Neural cell (in vitro differentiated cells): ENCODE data around the gene TAS2R38. TPM values are rescaled to one million over a fixed set of nuclear protein-coding genes. Genes with fewer than 3 reads are reported as not detected.

Experiments
- H2AFZ ChIP-seq: fragments of 200-600, 300-800 bp; sonication (generic), shearing (Covaris generic); 2 replicates; pipeline ENCODE4 v1.6.0; 2014; ENCODE audit warnings: low read depth, mild to moderate bottlenecking, antibody characterized with exemption, low read length, moderate library complexity
- H3F3A ChIP-seq: fragments of 200-600 bp; shearing (Covaris generic); 2 replicates; pipeline ENCODE4 v1.6.1; 2016; ENCODE audit warnings: mild to moderate bottlenecking, moderate library complexity, mixed read lengths, antibody characterized with exemption, low read length; ENCODE audit not compliant: insufficient read depth, poor library complexity, severe bottlenecking
- H3K27ac ChIP-seq: fragments of 200-600, 300-800 bp; sonication (generic), shearing (Covaris generic); 2 replicates; pipeline ENCODE4 v1.5.1; 2014; ENCODE audit warnings: mild to moderate bottlenecking, low read length, moderate library complexity
- H3K27me3 ChIP-seq: fragments of 300-800, 200-600 bp; sonication (generic), shearing (Covaris generic); 2 replicates; pipeline ENCODE4 v1.6.0; 2014; ENCODE audit warnings: mild to moderate bottlenecking, low read depth, low read length, moderate library complexity; ENCODE audit not compliant: insufficient read depth
- H3K36me3 ChIP-seq: fragments of 300-800, 200-600 bp; sonication (generic), shearing (Covaris generic); 2 replicates; pipeline ENCODE4 v1.5.1; 2014; ENCODE audit warnings: mild to moderate bottlenecking, antibody characterized with exemption, low read length, moderate library complexity; ENCODE audit not compliant: insufficient read depth
- H3K4me2 ChIP-seq: fragments of 300-800, 200-600 bp; sonication (generic), shearing (Covaris generic); 2 replicates; pipeline ENCODE4 v1.6.0; 2014; ENCODE audit warnings: mild to moderate bottlenecking, low read length
- H3K4me3 ChIP-seq: fragments of 300-800, 200-600 bp; sonication (generic), shearing (Covaris generic); 2 replicates; pipeline ENCODE4 v1.5.1; 2014; ENCODE audit warnings: mild to moderate bottlenecking, low read length, moderate library complexity
- H3K79me2 ChIP-seq: fragments of 200-600 bp; shearing (Covaris generic); replicated peaks from 2 replicates; pipeline ENCODE4 v1.6.0; 2014; ENCODE audit warnings: mild to moderate bottlenecking, low read length, moderate library complexity; ENCODE audit not compliant: insufficient read depth
- H3K9ac ChIP-seq: fragments of 300-800, 200-600 bp; sonication (generic), shearing (Covaris generic); 2 replicates; pipeline ENCODE4 v1.6.1; 2016; ENCODE audit warnings: mild to moderate bottlenecking, low read length, mixed read lengths
- H3K9me2 ChIP-seq: fragments of 200-600 bp; shearing (Covaris generic); 2 replicates; pipeline ENCODE4 v1.6.1; 2016; ENCODE audit warnings: mild to moderate bottlenecking, low read length, mixed read lengths; ENCODE audit not compliant: insufficient read depth
- H3K9me3 ChIP-seq: fragments of 200-600, 300-800 bp; sonication (generic), shearing (Covaris generic); 2 replicates; pipeline ENCODE4 v1.6.1; 2016; ENCODE audit warnings: mild to moderate bottlenecking, mixed run types, low read length, moderate library complexity, mixed read lengths
- H4K20me1 ChIP-seq: fragments of 200-600 bp; shearing (Covaris generic); 2 replicates; pipeline ENCODE4 v1.6.1; 2016; ENCODE audit warnings: mild to moderate bottlenecking, mixed run types; ENCODE audit not compliant: insufficient read depth
- CTCF ChIP-seq: fragments of 450-650 bp; IDR thresholded peaks from 2 replicates; pipeline ENCODE4 v1.5.1; 2014; ENCODE audit warnings: antibody characterized with exemption, mild to moderate bottlenecking, moderate library complexity; ENCODE audit not compliant: poor library complexity, severe bottlenecking
- EP300 ChIP-seq: fragments of 450-650 bp; conservative IDR thresholded peaks from 2 replicates; pipeline ENCODE4 v1.6.1; 2014; ENCODE audit warnings: antibody characterized with exemption, mild to moderate bottlenecking, moderate library complexity; ENCODE audit not compliant: poor library complexity, severe bottlenecking
- EZH2 ChIP-seq: fragments of 200-600, 300-800 bp; shearing (Covaris generic), sonication (generic); IDR thresholded peaks from 2 replicates; pipeline ENCODE4 v1.6.1; 2014; ENCODE audit warnings: antibody characterized with exemption, low read length, borderline replicate concordance, mild to moderate bottlenecking; ENCODE audit not compliant: insufficient read depth, poor library complexity, severe bottlenecking
- MXI1 ChIP-seq: fragments of 450-650 bp; conservative IDR thresholded peaks from 2 replicates; pipeline ENCODE4 v1.6.1; 2014; ENCODE audit warnings: antibody characterized with exemption, mild to moderate bottlenecking; ENCODE audit not compliant: poor library complexity, severe bottlenecking
- POLR2AphosphoS5 ChIP-seq: IDR thresholded peaks from 2 replicates; pipeline ENCODE4 v1.6.1; 2012
- RAD21 ChIP-seq: fragments of 450-650 bp; conservative IDR thresholded peaks from 2 replicates; pipeline ENCODE4 v1.6.1; 2014; ENCODE audit warnings: antibody characterized with exemption, mild to moderate bottlenecking, moderate library complexity
- REST ChIP-seq: IDR thresholded peaks from 2 replicates; pipeline ENCODE4 v1.6.1; 2012; ENCODE audit warnings: borderline replicate concordance
- SMC3 ChIP-seq: fragments of 450-650 bp; conservative IDR thresholded peaks from 2 replicates; pipeline ENCODE4 v1.6.1; 2014; ENCODE audit warnings: antibody characterized with exemption, mild to moderate bottlenecking, moderate library complexity; ENCODE audit not compliant: poor library complexity
- TAF1 ChIP-seq: IDR thresholded peaks from 2 replicates; pipeline ENCODE4 v1.6.1; 2012; ENCODE audit warnings: low read depth
- polyA plus RNA-seq: library from polyadenylated mRNA; depleted of rRNA; stranded (reverse); fragments of >200 nt; gene quantifications from 2 replicates; pipeline ENCODE4 v1.2.3, GENCODE V29; 2014

Gene TAS2R38
- polyA plus RNA-seq, 1 donor from 2014 or later: not detected

DNA sequence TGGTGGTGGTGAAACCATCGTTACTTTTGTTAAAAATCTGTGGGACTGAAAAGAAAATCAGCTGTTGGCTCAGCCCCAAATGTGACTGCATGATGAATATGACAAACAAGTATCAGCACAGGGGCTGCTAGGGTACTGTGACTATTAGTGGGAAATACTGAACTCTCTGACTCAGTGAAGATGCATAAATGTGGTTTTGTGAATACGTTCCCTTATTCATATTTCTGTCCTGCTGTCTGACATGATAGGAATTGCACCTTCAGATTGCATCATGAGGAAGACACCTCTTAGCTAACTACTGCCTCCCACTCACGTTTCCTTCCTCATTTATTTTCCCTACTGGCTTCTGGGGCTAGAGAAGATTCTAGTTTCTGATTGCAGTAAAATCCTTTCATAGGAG, 28.2 kb downstream of the TAS2R38 start:
- Histone ChIP-seq H3K4me3 (no peak overlapping the region), H3K9ac (no peak overlapping the region), H3K4me2 (no peak overlapping the region), H3K36me3 (no peaks in the 10 kb centered on the region), H3K9me3 (peaks cover 5% of the 10 kb centered on the region), H3K9me2 (no peaks in the 10 kb centered on the region), H3K79me2 (no peaks in the 10 kb centered on the region), H4K20me1 (no peaks in the 10 kb centered on the region), H3F3A (no peaks in the 10 kb centered on the region), H3K27me3 (no peaks in the 10 kb centered on the region), H2AFZ (no peak overlapping the region), H3K27ac (no peak overlapping the region)
- no peak for TF ChIP-seq CTCF

- Histone ChIP-seq H3K36me3 (no peaks in the 10 kb centered on the region), H3K27ac (no peak overlapping the region), H3K9me2 (no peaks in the 10 kb centered on the region), H3K4me3 (no peak overlapping the region), H3K79me2 (no peaks in the 10 kb centered on the region), H3K27me3 (no peaks in the 10 kb centered on the region), H2AFZ (no peak overlapping the region), H3K9me3 (peaks cover 5% of the 10 kb centered on the region), H3K9ac (no peak overlapping the region), H4K20me1 (no peaks in the 10 kb centered on the region), H3K4me2 (no peak overlapping the region), H3F3A (no peaks in the 10 kb centered on the region)
- TF ChIP-seq CTCF: no peak
- TF ChIP-seq TAF1: no peak
- no peak for TF ChIP-seq POLR2AphosphoS5
- TF ChIP-seq EZH2: no peak
- no peak for TF ChIP-seq RAD21
- TF ChIP-seq EP300: no peak
- TF ChIP-seq MXI1: no peak
- TF ChIP-seq REST: no peak
- TF ChIP-seq SMC3: no peak
Observed at GRCh38 chr7:141944811-141945210, 28.8 kb downstream of the TAS2R38 start.
